ENCODE results near the gene METTL9.
"Not testable (repeated sequence)": the region's sequence is repeated elsewhere in the genome, so short reads cannot be mapped to it uniquely, and the experiment has no call there.

Gene METTL9

GRCh38 chr16:21643785-21644184 lies 44.4 kb downstream of the METTL9 start:
- no peaks in the 10 kb centered on the region for H3K27me3 ChIP-seq (ENCODE audit: insufficient read depth, low read length)
- no peak overlapping the region for H3K27ac ChIP-seq (ENCODE audit: low read length)
- H3K9ac ChIP-seq (ENCODE audit: low read depth, low read length) = no peak overlapping the region
- no peak overlapping the region for H3K4me3 ChIP-seq (ENCODE audit: low read length)
- no peaks in the 10 kb centered on the region for H3K9me3 ChIP-seq (ENCODE audit: insufficient read depth, low read depth, low read length)
- 0 out of 2 replicates have a peak, but pooled peaks cover 3% of the 10 kb centered on the region for H3K36me3 ChIP-seq (ENCODE audit: insufficient read depth, low read depth, low read length)
- H3K4me1 ChIP-seq (ENCODE audit: insufficient read depth, low read length) = no peaks in the 10 kb centered on the region

- 0 out of 2 replicates have a peak, but pooled peaks cover 3% of the 10 kb centered on the region for H3K36me3 ChIP-seq (ENCODE audit: insufficient read depth, low read depth, low read length)
- H3K27ac ChIP-seq (ENCODE audit: low read length) = no peak overlapping the region
- no peak overlapping the region for H3K4me3 ChIP-seq (ENCODE audit: low read length)
These were observed 45.3 kb downstream of the METTL9 start for GRCh38 chr16:21644674-21645073.

GRCh38 chr16:21645261-21645721 lies 45.9 kb downstream of the METTL9 start:
- H3K36me3 ChIP-seq (ENCODE audit: insufficient read depth, low read depth, low read length) = 0 out of 2 replicates have a peak, but pooled peaks cover 3% of the 10 kb centered on the region
- H3K4me1 ChIP-seq (ENCODE audit: insufficient read depth, low read length) = no peaks in the 10 kb centered on the region
- no peaks in the 10 kb centered on the region for H3K9me3 ChIP-seq (ENCODE audit: insufficient read depth, low read depth, low read length)
- no peaks in the 10 kb centered on the region for H3K27me3 ChIP-seq (ENCODE audit: insufficient read depth, low read length)
- no peak overlapping the region for H3K27ac ChIP-seq (ENCODE audit: low read length)
- no peak overlapping the region for H3K4me3 ChIP-seq (ENCODE audit: low read length)
- no peak overlapping the region for H3K9ac ChIP-seq (ENCODE audit: low read depth, low read length)

More at GRCh38 chr16:21644674-21645073, 45.3 kb downstream of the METTL9 start:
- no peaks in the 10 kb centered on the region for H3K4me1 ChIP-seq (ENCODE audit: insufficient read depth, low read length)
- no peaks in the 10 kb centered on the region for H3K27me3 ChIP-seq (ENCODE audit: insufficient read depth, low read length)
- no peaks in the 10 kb centered on the region for H3K9me3 ChIP-seq (ENCODE audit: insufficient read depth, low read depth, low read length)
- H3K9ac ChIP-seq (ENCODE audit: low read depth, low read length) = no peak overlapping the region

- H3K27ac ChIP-seq (ENCODE audit: low read length) = no peak overlapping the region
- H3K4me3 ChIP-seq (ENCODE audit: low read length) = no peak overlapping the region
- H3K27me3 ChIP-seq (ENCODE audit: insufficient read depth, low read length) = no peaks in the 10 kb centered on the region
- 0 out of 2 replicates have a peak, but pooled peaks cover 3% of the 10 kb centered on the region for H3K36me3 ChIP-seq (ENCODE audit: insufficient read depth, low read depth, low read length)
- no peak overlapping the region for H3K9ac ChIP-seq (ENCODE audit: low read depth, low read length)
- H3K9me3 ChIP-seq (ENCODE audit: insufficient read depth, low read depth, low read length) = no peaks in the 10 kb centered on the region
- H3K4me1 ChIP-seq (ENCODE audit: insufficient read depth, low read length) = no peaks in the 10 kb centered on the region
These were observed 46.7 kb downstream of the METTL9 start for GRCh38 chr16:21646091-21646490.

GRCh38 chr16:21646721-21647561 lies 47.6 kb downstream of the METTL9 start:
- Histone ChIP-seq H3K9me3 (ENCODE audit: insufficient read depth, low read depth, low read length) (no peaks in the 10 kb centered on the region), H3K4me3 (ENCODE audit: low read length) (no peak overlapping the region), H3K27me3 (ENCODE audit: insufficient read depth, low read length) (no peaks in the 10 kb centered on the region), H3K27ac (ENCODE audit: low read length) (no peak overlapping the region), H3K9ac (ENCODE audit: low read depth, low read length) (no peak overlapping the region), H3K4me1 (ENCODE audit: insufficient read depth, low read length) (no peaks in the 10 kb centered on the region), H3K36me3 (ENCODE audit: insufficient read depth, low read depth, low read length) (no peaks in the 10 kb centered on the region)

- H3K27me3 ChIP-seq (ENCODE audit: insufficient read depth, low read length) = no peaks in the 10 kb centered on the region
- no peak overlapping the region for H3K9ac ChIP-seq (ENCODE audit: low read depth, low read length)
- no peak overlapping the region for H3K4me3 ChIP-seq (ENCODE audit: low read length)
- H3K9me3 ChIP-seq (ENCODE audit: insufficient read depth, low read depth, low read length) = no peaks in the 10 kb centered on the region
- no peaks in the 10 kb centered on the region for H3K4me1 ChIP-seq (ENCODE audit: insufficient read depth, low read length)
- H3K36me3 ChIP-seq (ENCODE audit: insufficient read depth, low read depth, low read length) = no peaks in the 10 kb centered on the region
- no peak overlapping the region for H3K27ac ChIP-seq (ENCODE audit: low read length)
These were observed 48.3 kb downstream of the METTL9 start for GRCh38 chr16:21647562-21648164.

- H3K4me3 ChIP-seq (ENCODE audit: low read length); H3K27me3 ChIP-seq (ENCODE audit: insufficient read depth, low read length); H3K9ac ChIP-seq (ENCODE audit: low read depth, low read length); H3K9me3 ChIP-seq (ENCODE audit: insufficient read depth, low read depth, low read length); H3K4me1 ChIP-seq (ENCODE audit: insufficient read depth, low read length); H3K36me3 ChIP-seq (ENCODE audit: insufficient read depth, low read depth, low read length); H3K27ac ChIP-seq (ENCODE audit: low read length): not testable (repeated sequence)
These were observed 50.5 kb downstream of the METTL9 start for GRCh38 chr16:21649826-21650406.

- Histone ChIP-seq H3K4me1 (ENCODE audit: insufficient read depth, low read length) (no peaks in the 10 kb centered on the region), H3K36me3 (ENCODE audit: insufficient read depth, low read depth, low read length) (peaks cover 11% of the 10 kb centered on the region), H3K9ac (ENCODE audit: low read depth, low read length) (no peak overlapping the region), H3K4me3 (ENCODE audit: low read length) (no peak overlapping the region), H3K27me3 (ENCODE audit: insufficient read depth, low read length) (no peaks in the 10 kb centered on the region), H3K9me3 (ENCODE audit: insufficient read depth, low read depth, low read length) (no peaks in the 10 kb centered on the region), H3K27ac (ENCODE audit: low read length) (no peak overlapping the region)
These were observed 51.1 kb downstream of the METTL9 start for GRCh38 chr16:21650521-21650920.

- H3K27ac ChIP-seq (ENCODE audit: low read length) = no peak overlapping the region
- no peak overlapping the region for H3K9ac ChIP-seq (ENCODE audit: low read depth, low read length)
- no peaks in the 10 kb centered on the region for H3K27me3 ChIP-seq (ENCODE audit: insufficient read depth, low read length)
- no peaks in the 10 kb centered on the region for H3K4me1 ChIP-seq (ENCODE audit: insufficient read depth, low read length)
- no peak overlapping the region for H3K4me3 ChIP-seq (ENCODE audit: low read length)
- no peaks in the 10 kb centered on the region for H3K9me3 ChIP-seq (ENCODE audit: insufficient read depth, low read depth, low read length)
- peaks cover 21% of the 10 kb centered on the region for H3K36me3 ChIP-seq (ENCODE audit: insufficient read depth, low read depth, low read length)
These were observed 52.1 kb downstream of the METTL9 start for GRCh38 chr16:21651515-21651914.

GRCh38 chr16:21652453-21652852 lies 53.1 kb downstream of the METTL9 start, which contains the start of gene IGSF6:
Gene IGSF6, minus strand, starts transcription at chr16:21652608. Its CDS starts 10 bp downstream, at chr16:21652598.
- no peaks in the 10 kb centered on the region for H3K27me3 ChIP-seq (ENCODE audit: insufficient read depth, low read length)
- no peaks in the 10 kb centered on the region for H3K9me3 ChIP-seq (ENCODE audit: insufficient read depth, low read depth, low read length)
- H3K4me3 ChIP-seq (ENCODE audit: low read length) = no peak within 1 kb of the TSS
- no peak within 1 kb of the TSS for H3K27ac ChIP-seq (ENCODE audit: low read length)
- no peaks in the 10 kb centered on the region for H3K4me1 ChIP-seq (ENCODE audit: insufficient read depth, low read length)
- peaks cover 24% of the 10 kb centered on the region for H3K36me3 ChIP-seq (ENCODE audit: insufficient read depth, low read depth, low read length)
- H3K9ac ChIP-seq (ENCODE audit: low read depth, low read length) = no peak within 1 kb of the TSS

GRCh38 chr16:21653571-21653970 lies 54.2 kb downstream of the METTL9 start:
- H3K27ac ChIP-seq (ENCODE audit: low read length) = no peak overlapping the region
- no peak overlapping the region for H3K9ac ChIP-seq (ENCODE audit: low read depth, low read length)
- no peak overlapping the region for H3K4me3 ChIP-seq (ENCODE audit: low read length)
- H3K9me3 ChIP-seq (ENCODE audit: insufficient read depth, low read depth, low read length) = no peaks in the 10 kb centered on the region
- H3K27me3 ChIP-seq (ENCODE audit: insufficient read depth, low read length) = no peaks in the 10 kb centered on the region
- peaks cover 24% of the 10 kb centered on the region for H3K36me3 ChIP-seq (ENCODE audit: insufficient read depth, low read depth, low read length)
- no peaks in the 10 kb centered on the region for H3K4me1 ChIP-seq (ENCODE audit: insufficient read depth, low read length)

Data from iPS-20b (cell line).